Measurements from ENCODE around the gene CRELD2.

Gene CRELD2

GRCh38 chr22:49886346-49887063 lies 31.9 kb upstream of the CRELD2 start:
- DNase-seq (ENCODE audit: extremely low spot score), result no peak
- CTCF ChIA-PET, result no interaction called here
- POLR2A ChIA-PET, result no interaction called here
- TF ChIP-seq SP1 (IDR thresholded peaks at IDR 0.05) (no peak), ARNT (IDR thresholded peaks at IDR 0.05) (no peak), TARDBP (IDR thresholded peaks at IDR 0.05) (no peak), FOXA1 (IDR thresholded peaks at IDR 0.05) (no peak), FOXM1 (IDR thresholded peaks at IDR 0.05; ENCODE audit: borderline replicate concordance) (no peak), FOXK2 (IDR thresholded peaks at IDR 0.05) (no peak), SUZ12 (IDR thresholded peaks at IDR 0.05) (no peak)

GRCh38 chr22:49887064-49887451 lies 31.4 kb upstream of the CRELD2 start:
- ChIA-PET POLR2A (no interaction called here), CTCF (no interaction called here)
- TF ChIP-seq TARDBP (IDR thresholded peaks at IDR 0.05) (no peak), ZNF384 (IDR thresholded peaks at IDR 0.05) (no peak), LEF1 (IDR thresholded peaks at IDR 0.05; ENCODE audit: borderline replicate concordance) (no peak), CTBP1 (IDR thresholded peaks at IDR 0.05; ENCODE audit: borderline replicate concordance) (no peak), FOXM1 (IDR thresholded peaks at IDR 0.05; ENCODE audit: borderline replicate concordance) (no peak), SP1 (IDR thresholded peaks at IDR 0.05) (no peak), NFRKB (IDR thresholded peaks at IDR 0.05) (no peak), FOXK2 (IDR thresholded peaks at IDR 0.05) (no peak), ARNT (IDR thresholded peaks at IDR 0.05) (no peak), BHLHE40 (IDR thresholded peaks at IDR 0.05; ENCODE audit: borderline replicate concordance) (no peak), HDGF (IDR thresholded peaks at IDR 0.05; ENCODE audit: borderline replicate concordance) (no peak), L3MBTL2 (conservative IDR thresholded peaks at IDR 0.05) (no peak), ELF4 (IDR thresholded peaks at IDR 0.05) (no peak), FOXA1 (IDR thresholded peaks at IDR 0.05) (no peak), PKNOX1 (IDR thresholded peaks at IDR 0.05) (no peak), SUZ12 (IDR thresholded peaks at IDR 0.05) (no peak)
- DNase-seq (ENCODE audit: extremely low spot score), result no peak

GRCh38 chr22:49887702-49888101 lies 30.7 kb upstream of the CRELD2 start:
- DNase-seq (ENCODE audit: extremely low spot score), result no peak
- ChIA-PET CTCF (no interaction called here), POLR2A (no interaction called here)
- TF ChIP-seq SUZ12 (IDR thresholded peaks at IDR 0.05) (no peak), ELF4 (IDR thresholded peaks at IDR 0.05) (no peak), L3MBTL2 (conservative IDR thresholded peaks at IDR 0.05) (no peak), ARNT (IDR thresholded peaks at IDR 0.05) (no peak), NFRKB (IDR thresholded peaks at IDR 0.05) (no peak), PKNOX1 (IDR thresholded peaks at IDR 0.05) (no peak), ZNF384 (IDR thresholded peaks at IDR 0.05) (no peak), FOXA1 (IDR thresholded peaks at IDR 0.05) (no peak), SP1 (IDR thresholded peaks at IDR 0.05) (no peak)

GRCh38 chr22:49889071-49889470 lies 29.4 kb upstream of the CRELD2 start:
- ChIA-PET POLR2A (no interaction called here), CTCF (no interaction called here)
- no peak for DNase-seq (ENCODE audit: extremely low spot score)
- no peak for TF ChIP-seq L3MBTL2 (conservative IDR thresholded peaks at IDR 0.05)
- no peak for TF ChIP-seq ARNT (IDR thresholded peaks at IDR 0.05)
- TF ChIP-seq LEF1 (IDR thresholded peaks at IDR 0.05; ENCODE audit: borderline replicate concordance), result no peak
- TF ChIP-seq FOXA1 (IDR thresholded peaks at IDR 0.05), result no peak
- no peak for TF ChIP-seq TARDBP (IDR thresholded peaks at IDR 0.05)
- no peak for TF ChIP-seq CTBP1 (IDR thresholded peaks at IDR 0.05; ENCODE audit: borderline replicate concordance)
- no peak for TF ChIP-seq SP1 (IDR thresholded peaks at IDR 0.05)
- TF ChIP-seq NFRKB (IDR thresholded peaks at IDR 0.05), result no peak
- TF ChIP-seq PKNOX1 (IDR thresholded peaks at IDR 0.05), result no peak
- no peak for TF ChIP-seq HDGF (IDR thresholded peaks at IDR 0.05; ENCODE audit: borderline replicate concordance)
- TF ChIP-seq BHLHE40 (IDR thresholded peaks at IDR 0.05; ENCODE audit: borderline replicate concordance), result no peak
- TF ChIP-seq SUZ12 (IDR thresholded peaks at IDR 0.05), result no peak
- TF ChIP-seq FOXK2 (IDR thresholded peaks at IDR 0.05), result no peak
- TF ChIP-seq ZNF384 (IDR thresholded peaks at IDR 0.05), result no peak
- no peak for TF ChIP-seq ELF4 (IDR thresholded peaks at IDR 0.05)
- TF ChIP-seq FOXM1 (IDR thresholded peaks at IDR 0.05; ENCODE audit: borderline replicate concordance), result no peak

- DNase-seq (ENCODE audit: extremely low spot score), result no peak
- POLR2A ChIA-PET, result no interaction called here
- no peak for TF ChIP-seq FOXM1 (IDR thresholded peaks at IDR 0.05; ENCODE audit: borderline replicate concordance)
- no peak for TF ChIP-seq FOXK2 (IDR thresholded peaks at IDR 0.05)
- TF ChIP-seq BHLHE40 (IDR thresholded peaks at IDR 0.05; ENCODE audit: borderline replicate concordance), result no peak
- TF ChIP-seq ZNF384 (IDR thresholded peaks at IDR 0.05), result no peak
- no peak for TF ChIP-seq SUZ12 (IDR thresholded peaks at IDR 0.05)
- TF ChIP-seq TARDBP (IDR thresholded peaks at IDR 0.05), result no peak
- no peak for TF ChIP-seq LEF1 (IDR thresholded peaks at IDR 0.05; ENCODE audit: borderline replicate concordance)
- no peak for TF ChIP-seq ARNT (IDR thresholded peaks at IDR 0.05)
- no peak for TF ChIP-seq SP1 (IDR thresholded peaks at IDR 0.05)
- TF ChIP-seq PKNOX1 (IDR thresholded peaks at IDR 0.05), result no peak
- TF ChIP-seq HDGF (IDR thresholded peaks at IDR 0.05; ENCODE audit: borderline replicate concordance), result no peak
- no peak for TF ChIP-seq FOXA1 (IDR thresholded peaks at IDR 0.05)
- TF ChIP-seq NFRKB (IDR thresholded peaks at IDR 0.05), result no peak
- no peak for TF ChIP-seq L3MBTL2 (conservative IDR thresholded peaks at IDR 0.05)
- TF ChIP-seq ELF4 (IDR thresholded peaks at IDR 0.05), result no peak
- TF ChIP-seq CTBP1 (IDR thresholded peaks at IDR 0.05; ENCODE audit: borderline replicate concordance), result no peak
- CTCF ChIA-PET, result no interaction called here
Measured at GRCh38 chr22:49892226-49892899, 26.1 kb upstream of the CRELD2 start.
